GM21825 (cell line): ENCODE measurements around the gene LRRC45.

ENCODE experiments used
- ATAC-seq: cut with Tn5 transposase; IDR thresholded peaks from one replicate; pipeline ENCODE4 v1.9.1; 2021; ENCODE audit warnings: mild to moderate bottlenecking, moderate library complexity; ENCODE audit not compliant: unreplicated experiment

LRRC45 gene

GRCh38 chr17:82018152-82018988 lies 4.7 kb upstream of the LRRC45 start:
- no peak for ATAC-seq

GRCh38 chr17:82018989-82019689 lies 4.0 kb upstream of the LRRC45 start:
- ATAC-seq: no peak

- no peak for ATAC-seq
These were observed 3.2 kb upstream of the LRRC45 start for GRCh38 chr17:82019690-82020571.

GRCh38 chr17:82020572-82021106 lies 2.5 kb upstream of the LRRC45 start:
- ATAC-seq: no peak

- no peak for ATAC-seq
These were observed 1.8 kb upstream of the LRRC45 start for GRCh38 chr17:82021107-82021899.

GRCh38 chr17:82021900-82022309 lies 1.2 kb upstream of the LRRC45 start:
- no peak for ATAC-seq

- no peak for ATAC-seq
These were observed 660 bp upstream of the LRRC45 start, which contains the start of gene CENPX for GRCh38 chr17:82022310-82022980. TSS of gene CENPX (minus strand) at chr17:82022878. CDS start at chr17:82022861, 17 bp downstream.

GRCh38 chr17:82023447-82024241 lies 539 bp downstream of the LRRC45 start:
- ATAC-seq: no peak

- ATAC-seq: no peak
These were observed 1.8 kb downstream of the LRRC45 start for GRCh38 chr17:82024859-82025258.

- ATAC-seq: no peak
These were observed 2.4 kb downstream of the LRRC45 start for GRCh38 chr17:82025401-82026107.

- no peak for ATAC-seq
These were observed 5.1 kb downstream of the LRRC45 start for GRCh38 chr17:82028246-82028645.

- no peak for ATAC-seq
These were observed 5.9 kb downstream of the LRRC45 start for GRCh38 chr17:82028966-82029365.

- no peak for ATAC-seq
These were observed 6.3 kb downstream of the LRRC45 start for GRCh38 chr17:82029391-82029790.

GRCh38 chr17:82029990-82030469 lies 6.9 kb downstream of the LRRC45 start:
- ATAC-seq: no peak

- peak; percentile 41 for ATAC-seq
These were observed 7.6 kb downstream of the LRRC45 start for GRCh38 chr17:82030470-82031302.

GRCh38 chr17:82031303-82031884 lies 8.3 kb downstream of the LRRC45 start, which contains the start of gene RAC3:
TSS of gene RAC3 (plus strand) at chr17:82031678. CDS start at chr17:82031762, 84 bp downstream.
- no peak for ATAC-seq
